ENCODE results near the gene ST3GAL2. TPM values are rescaled to one million over a fixed set of nuclear protein-coding genes. Genes with fewer than 3 reads are reported as not detected.

ST3GAL2 gene
- total RNA-seq, 1 experiment from 2014 or later = 49.4 TPM

DNA sequence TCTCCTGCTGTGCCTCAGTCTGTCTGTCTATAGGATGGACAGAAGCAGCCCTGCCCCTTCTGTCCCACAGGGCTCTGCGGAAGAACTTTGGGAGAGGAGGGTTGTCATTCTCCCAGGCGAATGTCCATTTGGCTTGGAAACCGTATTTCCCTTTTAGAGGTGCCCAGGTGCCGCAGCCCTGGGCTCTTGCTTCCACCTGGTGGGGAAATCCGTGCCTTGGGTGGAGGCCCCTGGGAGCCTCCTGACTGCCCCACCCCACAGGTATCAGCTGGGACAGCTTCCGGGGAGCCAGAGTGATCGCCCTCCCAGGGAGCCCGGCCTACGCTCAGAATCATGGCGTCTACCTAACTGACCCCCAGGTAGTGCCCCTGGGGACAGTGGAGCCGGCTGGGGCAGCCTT is 28.2 kb upstream of the ST3GAL2 start (continued):
- TF ChIP-seq, protein P1, sequence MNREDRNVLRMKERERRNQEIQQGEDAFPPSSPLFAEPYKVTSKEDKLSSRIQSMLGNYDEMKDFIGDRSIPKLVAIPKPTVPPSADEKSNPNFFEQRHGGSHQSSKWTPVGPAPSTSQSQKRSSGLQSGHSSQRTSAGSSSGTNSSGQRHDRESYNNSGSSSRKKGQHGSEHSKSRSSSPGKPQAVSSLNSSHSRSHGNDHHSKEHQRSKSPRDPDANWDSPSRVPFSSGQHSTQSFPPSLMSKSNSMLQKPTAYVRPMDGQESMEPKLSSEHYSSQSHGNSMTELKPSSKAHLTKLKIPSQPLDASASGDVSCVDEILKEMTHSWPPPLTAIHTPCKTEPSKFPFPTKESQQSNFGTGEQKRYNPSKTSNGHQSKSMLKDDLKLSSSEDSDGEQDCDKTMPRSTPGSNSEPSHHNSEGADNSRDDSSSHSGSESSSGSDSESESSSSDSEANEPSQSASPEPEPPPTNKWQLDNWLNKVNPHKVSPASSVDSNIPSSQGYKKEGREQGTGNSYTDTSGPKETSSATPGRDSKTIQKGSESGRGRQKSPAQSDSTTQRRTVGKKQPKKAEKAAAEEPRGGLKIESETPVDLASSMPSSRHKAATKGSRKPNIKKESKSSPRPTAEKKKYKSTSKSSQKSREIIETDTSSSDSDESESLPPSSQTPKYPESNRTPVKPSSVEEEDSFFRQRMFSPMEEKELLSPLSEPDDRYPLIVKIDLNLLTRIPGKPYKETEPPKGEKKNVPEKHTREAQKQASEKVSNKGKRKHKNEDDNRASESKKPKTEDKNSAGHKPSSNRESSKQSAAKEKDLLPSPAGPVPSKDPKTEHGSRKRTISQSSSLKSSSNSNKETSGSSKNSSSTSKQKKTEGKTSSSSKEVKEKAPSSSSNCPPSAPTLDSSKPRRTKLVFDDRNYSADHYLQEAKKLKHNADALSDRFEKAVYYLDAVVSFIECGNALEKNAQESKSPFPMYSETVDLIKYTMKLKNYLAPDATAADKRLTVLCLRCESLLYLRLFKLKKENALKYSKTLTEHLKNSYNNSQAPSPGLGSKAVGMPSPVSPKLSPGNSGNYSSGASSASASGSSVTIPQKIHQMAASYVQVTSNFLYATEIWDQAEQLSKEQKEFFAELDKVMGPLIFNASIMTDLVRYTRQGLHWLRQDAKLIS (CRISPR knock-in tag; IDR thresholded peaks at IDR 0.05; ENCODE audit: borderline replicate concordance) = no peak
- no peak for TF ChIP-seq ATF3 (CRISPR knock-in tag; conservative IDR thresholded peaks at IDR 0.05)

- POLR2A ChIA-PET = no interaction called here
- CTCF ChIA-PET = interaction anchor here (1.3 to 1.8 kb wide), 2 partner anchors 67 to 86 kb away, joined by 3 to 6 read pairs; no protein-coding TSS in a partner anchor
- no peak for ATAC-seq
These were observed 27.8 kb upstream of the ST3GAL2 start for GRCh38 chr16:70466805-70467076.

DNA sequence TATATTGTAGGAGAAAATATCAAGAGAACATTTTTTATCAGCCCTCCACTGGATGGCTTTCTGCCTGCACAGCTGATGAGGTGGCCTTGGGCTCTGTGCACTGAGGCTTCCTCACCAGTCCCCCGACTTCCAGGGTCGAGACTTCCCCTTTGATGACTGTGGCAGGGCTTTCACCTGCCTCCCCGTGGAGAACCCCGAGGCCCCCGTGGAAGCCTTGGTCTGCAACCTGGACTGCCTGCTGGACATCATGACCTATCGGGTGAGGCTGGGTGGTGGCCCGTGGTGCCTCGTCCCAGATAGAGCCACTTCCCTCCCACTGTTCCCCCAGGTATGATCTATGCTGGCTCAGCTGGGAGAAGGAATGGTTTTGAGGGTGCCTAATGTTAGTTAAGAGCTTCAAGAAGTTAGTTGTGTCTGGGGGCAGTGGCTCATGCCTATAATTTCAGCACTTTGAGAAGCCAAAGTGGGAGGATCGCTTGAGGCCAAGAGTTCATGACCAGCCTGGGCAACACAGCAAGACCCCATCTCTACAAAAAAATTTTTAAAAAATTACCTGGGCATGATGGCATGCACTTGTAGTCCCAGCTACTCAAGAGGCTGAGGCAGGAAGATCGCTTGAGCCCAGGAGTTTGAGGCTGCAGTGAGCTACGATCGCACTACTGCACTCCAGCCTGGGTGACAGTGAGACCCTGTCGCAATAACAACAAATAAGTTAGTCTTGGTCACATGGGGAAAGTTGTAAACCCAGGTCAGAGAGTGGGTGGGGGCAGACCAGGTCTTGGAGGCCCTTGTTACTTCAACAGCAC is 27.3 kb upstream of the ST3GAL2 start:
- H3K4me1 Mint-ChIP-seq = peaks cover 3% of the 10 kb centered on the region; the same call in 1 of the 2 replicates
- CTCF ChIA-PET = interaction anchor here (1.3 to 1.8 kb wide), 2 partner anchors 67 to 86 kb away, joined by 3 to 6 read pairs; no protein-coding TSS in a partner anchor
- no peaks in the 10 kb centered on the region for H3K9me3 Mint-ChIP-seq
- no peak overlapping the region for H3K27ac Mint-ChIP-seq
- no peak for ATAC-seq
- H3K36me3 Mint-ChIP-seq = no peaks in the 10 kb centered on the region
- H3K4me3 Mint-ChIP-seq = no peak overlapping the region
- H3K27me3 Mint-ChIP-seq (ENCODE audit: low read depth) = no peaks in the 10 kb centered on the region
- POLR2A ChIA-PET = no interaction called here
- TF ChIP-seq, protein P2, sequence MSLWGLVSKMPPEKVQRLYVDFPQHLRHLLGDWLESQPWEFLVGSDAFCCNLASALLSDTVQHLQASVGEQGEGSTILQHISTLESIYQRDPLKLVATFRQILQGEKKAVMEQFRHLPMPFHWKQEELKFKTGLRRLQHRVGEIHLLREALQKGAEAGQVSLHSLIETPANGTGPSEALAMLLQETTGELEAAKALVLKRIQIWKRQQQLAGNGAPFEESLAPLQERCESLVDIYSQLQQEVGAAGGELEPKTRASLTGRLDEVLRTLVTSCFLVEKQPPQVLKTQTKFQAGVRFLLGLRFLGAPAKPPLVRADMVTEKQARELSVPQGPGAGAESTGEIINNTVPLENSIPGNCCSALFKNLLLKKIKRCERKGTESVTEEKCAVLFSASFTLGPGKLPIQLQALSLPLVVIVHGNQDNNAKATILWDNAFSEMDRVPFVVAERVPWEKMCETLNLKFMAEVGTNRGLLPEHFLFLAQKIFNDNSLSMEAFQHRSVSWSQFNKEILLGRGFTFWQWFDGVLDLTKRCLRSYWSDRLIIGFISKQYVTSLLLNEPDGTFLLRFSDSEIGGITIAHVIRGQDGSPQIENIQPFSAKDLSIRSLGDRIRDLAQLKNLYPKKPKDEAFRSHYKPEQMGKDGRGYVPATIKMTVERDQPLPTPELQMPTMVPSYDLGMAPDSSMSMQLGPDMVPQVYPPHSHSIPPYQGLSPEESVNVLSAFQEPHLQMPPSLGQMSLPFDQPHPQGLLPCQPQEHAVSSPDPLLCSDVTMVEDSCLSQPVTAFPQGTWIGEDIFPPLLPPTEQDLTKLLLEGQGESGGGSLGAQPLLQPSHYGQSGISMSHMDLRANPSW (CRISPR knock-in tag; conservative IDR thresholded peaks at IDR 0.05; ENCODE audit: low read depth) = no peak
- TF ChIP-seq ZNF425 (CRISPR knock-in tag; conservative IDR thresholded peaks at IDR 0.05) = no peak
- no peak for DNase-seq (ENCODE audit: low spot score)

More at GRCh38 chr16:70466805-70467076, 27.8 kb upstream of the ST3GAL2 start:
- no peak for DNase-seq (ENCODE audit: low spot score)
- H3K36me3 Mint-ChIP-seq = no peaks in the 10 kb centered on the region
- H3K4me3 Mint-ChIP-seq = no peak overlapping the region
- TF ChIP-seq SMAD4 (CRISPR knock-in tag; IDR thresholded peaks at IDR 0.05) = no peak
- TF ChIP-seq ETV6 (CRISPR knock-in tag; IDR thresholded peaks at IDR 0.05) = no peak
- TF ChIP-seq HMGA2 (CRISPR knock-in tag; IDR thresholded peaks at IDR 0.05) = no peak
- no peak for TF ChIP-seq GTF2I (CRISPR knock-in tag; conservative IDR thresholded peaks at IDR 0.05)
- TF ChIP-seq FOXP1 (CRISPR knock-in tag; IDR thresholded peaks at IDR 0.05; ENCODE audit: borderline replicate concordance) = no peak
- TF ChIP-seq SOX15 (CRISPR knock-in tag; IDR thresholded peaks at IDR 0.05) = no peak
- no peak for TF ChIP-seq CREB1 (CRISPR knock-in tag; IDR thresholded peaks at IDR 0.05)
- TF ChIP-seq PRDM15 (CRISPR knock-in tag; IDR thresholded peaks at IDR 0.05) = no peak
- TF ChIP-seq ELF4 (CRISPR knock-in tag; IDR thresholded peaks at IDR 0.05; ENCODE audit: low read depth) = no peak
- TF ChIP-seq CBFB (CRISPR knock-in tag; IDR thresholded peaks at IDR 0.05; ENCODE audit: low read depth) = no peak
- no peak for TF ChIP-seq OVOL2 (CRISPR knock-in tag; IDR thresholded peaks at IDR 0.05; ENCODE audit: borderline replicate concordance)
- no peak for TF ChIP-seq SP1 (CRISPR knock-in tag; conservative IDR thresholded peaks at IDR 0.05)
- no peak for TF ChIP-seq ZNF138 (CRISPR knock-in tag; conservative IDR thresholded peaks at IDR 0.05)
- H3K4me1 Mint-ChIP-seq = peaks cover 3% of the 10 kb centered on the region; the same call in 1 of the 2 replicates
- no peaks in the 10 kb centered on the region for H3K27me3 Mint-ChIP-seq (ENCODE audit: low read depth)
- H3K27ac Mint-ChIP-seq = no peak overlapping the region
- no peaks in the 10 kb centered on the region for H3K9me3 Mint-ChIP-seq

All from WTC11 (cell line).